ENCODE results near the gene PDCD6IP.
A peak's percentile ranks its signal among the peaks of the same experiment; 100 is the strongest.

PDCD6IP gene

GRCh38 chr3:33787328-33788009 is 11.0 kb upstream of the PDCD6IP start:
- Mint-ChIP-seq H3K27ac (no peak overlapping the region), H3K4me3 (peak overlapping the region; percentile 30), H3K36me3 (ENCODE audit: low read depth) (no peaks in the 10 kb centered on the region), H3K9me3 (no peaks in the 10 kb centered on the region), H3K27me3 (peaks cover 3% of the 10 kb centered on the region), H3K4me1 (ENCODE audit: low read depth) (peaks cover 13% of the 10 kb centered on the region)

- no peak overlapping the region for H3K27ac Mint-ChIP-seq
- H3K9me3 Mint-ChIP-seq: no peaks in the 10 kb centered on the region
- H3K27me3 Mint-ChIP-seq: peaks cover 3% of the 10 kb centered on the region
- H3K4me1 Mint-ChIP-seq (ENCODE audit: low read depth): peaks cover 13% of the 10 kb centered on the region
- H3K4me3 Mint-ChIP-seq: no peak overlapping the region
- no peaks in the 10 kb centered on the region for H3K36me3 Mint-ChIP-seq (ENCODE audit: low read depth)
These were observed 9.1 kb upstream of the PDCD6IP start for GRCh38 chr3:33789183-33789954.

GRCh38 chr3:33790091-33790490 is 8.3 kb upstream of the PDCD6IP start:
- Mint-ChIP-seq H3K27ac (no peak overlapping the region), H3K27me3 (peaks cover 3% of the 10 kb centered on the region), H3K9me3 (no peaks in the 10 kb centered on the region)

GRCh38 chr3:33791477-33792166 is 6.8 kb upstream of the PDCD6IP start:
- Mint-ChIP-seq H3K27me3 (peaks cover 3% of the 10 kb centered on the region), H3K9me3 (no peaks in the 10 kb centered on the region), H3K4me1 (ENCODE audit: low read depth) (peaks cover 13% of the 10 kb centered on the region), H3K36me3 (ENCODE audit: low read depth) (no peaks in the 10 kb centered on the region), H3K27ac (no peak overlapping the region), H3K4me3 (no peak overlapping the region)

More at GRCh38 chr3:33790091-33790490, 8.3 kb upstream of the PDCD6IP start:
- H3K4me3 Mint-ChIP-seq: no peak overlapping the region
- H3K4me1 Mint-ChIP-seq (ENCODE audit: low read depth): peaks cover 13% of the 10 kb centered on the region
- H3K36me3 Mint-ChIP-seq (ENCODE audit: low read depth): no peaks in the 10 kb centered on the region

- Mint-ChIP-seq H3K27me3 (peaks cover 3% of the 10 kb centered on the region), H3K4me1 (ENCODE audit: low read depth) (peaks cover 9% of the 10 kb centered on the region), H3K9me3 (no peaks in the 10 kb centered on the region), H3K4me3 (no peak overlapping the region), H3K36me3 (ENCODE audit: low read depth) (no peaks in the 10 kb centered on the region), H3K27ac (no peak overlapping the region)
These were observed 6.1 kb upstream of the PDCD6IP start for GRCh38 chr3:33792167-33792892.

- Mint-ChIP-seq H3K27ac (no peak overlapping the region), H3K4me1 (ENCODE audit: low read depth) (peaks cover 23% of the 10 kb centered on the region), H3K9me3 (no peaks in the 10 kb centered on the region), H3K36me3 (ENCODE audit: low read depth) (no peaks in the 10 kb centered on the region), H3K27me3 (no peaks in the 10 kb centered on the region), H3K4me3 (no peak overlapping the region)
These were observed 3.3 kb upstream of the PDCD6IP start for GRCh38 chr3:33795131-33795530.

- H3K4me1 Mint-ChIP-seq (ENCODE audit: low read depth): peaks cover 32% of the 10 kb centered on the region
- no peak overlapping the region for H3K4me3 Mint-ChIP-seq
- H3K9me3 Mint-ChIP-seq: no peaks in the 10 kb centered on the region
- no peaks in the 10 kb centered on the region for H3K27me3 Mint-ChIP-seq
- no peaks in the 10 kb centered on the region for H3K36me3 Mint-ChIP-seq (ENCODE audit: low read depth)
- H3K27ac Mint-ChIP-seq: no peak overlapping the region
These were observed 2.4 kb upstream of the PDCD6IP start for GRCh38 chr3:33795856-33796536.

GRCh38 chr3:33798113-33798417 is 365 bp upstream of the PDCD6IP start:
- Mint-ChIP-seq H3K4me3 (peak overlapping the region; percentile 95), H3K27me3 (no peaks in the 10 kb centered on the region), H3K27ac (peak overlapping the region; percentile 93), H3K9me3 (no peaks in the 10 kb centered on the region), H3K36me3 (ENCODE audit: low read depth) (peaks cover 5% of the 10 kb centered on the region), H3K4me1 (ENCODE audit: low read depth) (peaks cover 41% of the 10 kb centered on the region)

- peaks cover 52% of the 10 kb centered on the region for H3K4me1 Mint-ChIP-seq (ENCODE audit: low read depth)
- H3K27me3 Mint-ChIP-seq: no peaks in the 10 kb centered on the region
These were observed 747 bp downstream of the PDCD6IP start for GRCh38 chr3:33799202-33799551.

GRCh38 chr3:33803252-33803651 is 4.8 kb downstream of the PDCD6IP start:
- Mint-ChIP-seq H3K27ac (no peak overlapping the region), H3K27me3 (no peaks in the 10 kb centered on the region), H3K36me3 (ENCODE audit: low read depth) (peaks cover 23% of the 10 kb centered on the region), H3K4me3 (no peak overlapping the region), H3K9me3 (no peaks in the 10 kb centered on the region), H3K4me1 (ENCODE audit: low read depth) (peaks cover 69% of the 10 kb centered on the region)

More at GRCh38 chr3:33799202-33799551, 747 bp downstream of the PDCD6IP start:
- H3K9me3 Mint-ChIP-seq: no peaks in the 10 kb centered on the region
- peak overlapping the region; percentile 93 for H3K27ac Mint-ChIP-seq
- H3K4me3 Mint-ChIP-seq: peak overlapping the region; percentile 95
- peaks cover 16% of the 10 kb centered on the region for H3K36me3 Mint-ChIP-seq (ENCODE audit: low read depth)

GRCh38 chr3:33803894-33804526 is 5.6 kb downstream of the PDCD6IP start:
- no peaks in the 10 kb centered on the region for H3K27me3 Mint-ChIP-seq
- peaks cover 30% of the 10 kb centered on the region for H3K36me3 Mint-ChIP-seq (ENCODE audit: low read depth)
- peaks cover 74% of the 10 kb centered on the region for H3K4me1 Mint-ChIP-seq (ENCODE audit: low read depth)
- H3K9me3 Mint-ChIP-seq: no peaks in the 10 kb centered on the region
- H3K4me3 Mint-ChIP-seq: no peak overlapping the region
- H3K27ac Mint-ChIP-seq: peak overlapping the region; percentile 24

- peaks cover 71% of the 10 kb centered on the region for H3K4me1 Mint-ChIP-seq (ENCODE audit: low read depth)
- peaks cover 34% of the 10 kb centered on the region for H3K36me3 Mint-ChIP-seq (ENCODE audit: low read depth)
- no peaks in the 10 kb centered on the region for H3K27me3 Mint-ChIP-seq
- H3K4me3 Mint-ChIP-seq: no peak overlapping the region
- H3K27ac Mint-ChIP-seq: no peak overlapping the region
- no peaks in the 10 kb centered on the region for H3K9me3 Mint-ChIP-seq
These were observed 8.8 kb downstream of the PDCD6IP start for GRCh38 chr3:33807191-33807590.

GRCh38 chr3:33808559-33808958 is 10.1 kb downstream of the PDCD6IP start:
- Mint-ChIP-seq H3K4me3 (no peak overlapping the region), H3K36me3 (ENCODE audit: low read depth) (peaks cover 33% of the 10 kb centered on the region), H3K27ac (peak overlapping the region; percentile 42), H3K9me3 (no peaks in the 10 kb centered on the region), H3K4me1 (ENCODE audit: low read depth) (peaks cover 57% of the 10 kb centered on the region), H3K27me3 (no peaks in the 10 kb centered on the region)

GRCh38 chr3:33810545-33810944 is 12.1 kb downstream of the PDCD6IP start:
- Mint-ChIP-seq H3K27me3 (no peaks in the 10 kb centered on the region), H3K36me3 (ENCODE audit: low read depth) (peaks cover 29% of the 10 kb centered on the region), H3K27ac (no peak overlapping the region), H3K4me1 (ENCODE audit: low read depth) (peaks cover 45% of the 10 kb centered on the region), H3K9me3 (no peaks in the 10 kb centered on the region), H3K4me3 (no peak overlapping the region)
